SKM-1 (cell line): Measurements from ENCODE around the gene MYO1E.
"Not testable (repeated sequence)": the region's sequence is repeated elsewhere in the genome, so short reads cannot be mapped to it uniquely, and the experiment has no call there.

Experiments
- DNase-seq: peaks from one replicate; lab custom pipeline; 2025; ENCODE audit not compliant: unreplicated experiment; lab: John Stamatoyannopoulos, UW

Gene MYO1E

GRCh38 chr15:59148153-59148833 lies 224.4 kb downstream of the MYO1E start:
- no peak for DNase-seq

- DNase-seq: no peak
Observed at GRCh38 chr15:59147666-59148065, 225.0 kb downstream of the MYO1E start.

GRCh38 chr15:59144594-59144993 lies 228.1 kb downstream of the MYO1E start:
- DNase-seq: not testable (repeated sequence)

GRCh38 chr15:59143281-59143680 lies 229.4 kb downstream of the MYO1E start:
- no peak for DNase-seq

- DNase-seq: no peak
Observed at GRCh38 chr15:59140422-59141226, 232.0 kb downstream of the MYO1E start.

- DNase-seq: peak; percentile 53
Observed at GRCh38 chr15:59138243-59138642, 234.4 kb downstream of the MYO1E start.

- no peak for DNase-seq
Observed at GRCh38 chr15:59137566-59137965, 235.1 kb downstream of the MYO1E start.

GRCh38 chr15:59133929-59134427 lies 238.7 kb downstream of the MYO1E start:
- no peak for DNase-seq

- no peak for DNase-seq
Observed at GRCh38 chr15:59131969-59132562, 240.6 kb downstream of the MYO1E start.

GRCh38 chr15:59131456-59131855 lies 241.2 kb downstream of the MYO1E start:
- no peak for DNase-seq

GRCh38 chr15:59127255-59127654 lies 245.4 kb downstream of the MYO1E start:
- DNase-seq: not testable (repeated sequence)

- not testable (repeated sequence) for DNase-seq
Observed at GRCh38 chr15:59125683-59126082, 247.0 kb downstream of the MYO1E start.

- DNase-seq: no peak
Observed at GRCh38 chr15:59124261-59124660, 248.4 kb downstream of the MYO1E start.

GRCh38 chr15:59120937-59121336 lies 251.7 kb downstream of the MYO1E start:
- DNase-seq: no peak

- no peak for DNase-seq
Observed at GRCh38 chr15:59119625-59120024, 253.0 kb downstream of the MYO1E start.

- no peak for DNase-seq
Observed at GRCh38 chr15:59116771-59117170, 255.9 kb downstream of the MYO1E start.

GRCh38 chr15:59116141-59116540 lies 256.5 kb downstream of the MYO1E start:
- no peak for DNase-seq

GRCh38 chr15:59115047-59115446 lies 257.6 kb downstream of the MYO1E start:
- no peak for DNase-seq

GRCh38 chr15:59111251-59111650 lies 261.4 kb downstream of the MYO1E start:
- no peak for DNase-seq

GRCh38 chr15:59105854-59106253 lies 266.8 kb downstream of the MYO1E start:
- no peak for DNase-seq

GRCh38 chr15:59104912-59105732 lies 267.5 kb downstream of the MYO1E start, which contains the start of gene CCNB2:
CCNB2 (plus strand) TSS chr15:59105146; CDS start chr15:59105269, 123 bp downstream.
- peak; percentile 84 for DNase-seq
